AG04450 (cell line): ENCODE data around the gene FGD4. TPM values are rescaled to one million over a fixed set of nuclear protein-coding genes. Genes with fewer than 3 reads are reported as not detected.

Source experiments
- CTCF ChIA-PET: fragments of 300-600, 350-600 bp; formaldehyde crosslinking; extraction: SDS; loops from one replicate; lab custom pipeline; 2022; ENCODE audit warnings: antibody characterized with exemption, inconsistent platforms; lab: Charles Lee
- POLR2A ChIA-PET: fragments of 350-600 bp; formaldehyde crosslinking; extraction: SDS; loops from one replicate; lab custom pipeline; 2021; ENCODE audit warnings: antibody characterized with exemption, inconsistent platforms; lab: Yijun Ruan, JAX
- DNase-seq: peaks from one replicate; pipeline ENCODE4 v3.0.0-alpha.2; 2011; ENCODE audit warnings: low read depth, low spot score
- H3K27ac ChIP-seq: one replicate; pipeline ENCODE4 v1.5.1; 2012; ENCODE audit warnings: low read depth, low read length, control low read depth
- H3K27me3 ChIP-seq: one replicate; pipeline ENCODE4 v1.6.0; 2012; ENCODE audit warnings: low read length; ENCODE audit not compliant: control insufficient read depth, insufficient read depth
- H3K4me3 ChIP-seq: 2 replicates; pipeline ENCODE4 v1.5.1; 2011; ENCODE audit warnings: mild to moderate bottlenecking, low read depth, low read length, control low read depth
- H3K9me3 ChIP-seq: 2 replicates; pipeline ENCODE4 v1.5.1; 2012; ENCODE audit warnings: low read length; ENCODE audit not compliant: control insufficient read depth, insufficient read depth
- polyA plus RNA-seq: library from polyadenylated mRNA; depleted of rRNA; stranded (reverse); fragments of >200 nt; gene quantifications from 2 replicates; pipeline ENCODE4 v1.2.3, GENCODE V29; 2011
- TF ChIP-seq, protein P1 (sequence below): IDR thresholded peaks from 2 replicates; pipeline ENCODE4 v1.5.1; 2011; ENCODE audit warnings: low read depth, low read length, control low read depth, inconsistent platforms

Gene FGD4
- polyA plus RNA-seq, 1 experiment: 5.1 TPM

DNA sequence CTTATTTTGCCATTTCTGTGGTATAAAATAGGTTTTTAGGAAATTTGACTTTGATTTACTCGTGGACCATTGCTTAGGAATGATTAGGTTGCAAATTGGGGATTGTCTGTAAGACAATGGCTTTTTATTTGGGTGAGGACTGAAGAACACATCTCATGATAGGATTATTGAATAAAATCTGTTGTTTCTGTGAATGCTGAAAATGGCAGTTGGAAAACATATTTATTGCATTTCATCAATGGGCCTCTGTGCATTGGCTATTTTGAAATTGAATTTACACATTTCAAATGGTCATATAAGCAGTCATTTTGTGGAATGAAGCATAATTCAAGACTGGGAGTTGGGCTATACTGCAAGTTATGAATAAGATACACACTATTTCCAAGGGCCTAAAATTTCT lies 46.0 kb downstream of the FGD4 start:
- no peak for DNase-seq
- no peaks in the 10 kb centered on the region for H3K9me3 ChIP-seq
- ChIA-PET CTCF (no interaction called here), POLR2A (no interaction called here)
- no peak overlapping the region for H3K4me3 ChIP-seq
- TF ChIP-seq, protein P1, sequence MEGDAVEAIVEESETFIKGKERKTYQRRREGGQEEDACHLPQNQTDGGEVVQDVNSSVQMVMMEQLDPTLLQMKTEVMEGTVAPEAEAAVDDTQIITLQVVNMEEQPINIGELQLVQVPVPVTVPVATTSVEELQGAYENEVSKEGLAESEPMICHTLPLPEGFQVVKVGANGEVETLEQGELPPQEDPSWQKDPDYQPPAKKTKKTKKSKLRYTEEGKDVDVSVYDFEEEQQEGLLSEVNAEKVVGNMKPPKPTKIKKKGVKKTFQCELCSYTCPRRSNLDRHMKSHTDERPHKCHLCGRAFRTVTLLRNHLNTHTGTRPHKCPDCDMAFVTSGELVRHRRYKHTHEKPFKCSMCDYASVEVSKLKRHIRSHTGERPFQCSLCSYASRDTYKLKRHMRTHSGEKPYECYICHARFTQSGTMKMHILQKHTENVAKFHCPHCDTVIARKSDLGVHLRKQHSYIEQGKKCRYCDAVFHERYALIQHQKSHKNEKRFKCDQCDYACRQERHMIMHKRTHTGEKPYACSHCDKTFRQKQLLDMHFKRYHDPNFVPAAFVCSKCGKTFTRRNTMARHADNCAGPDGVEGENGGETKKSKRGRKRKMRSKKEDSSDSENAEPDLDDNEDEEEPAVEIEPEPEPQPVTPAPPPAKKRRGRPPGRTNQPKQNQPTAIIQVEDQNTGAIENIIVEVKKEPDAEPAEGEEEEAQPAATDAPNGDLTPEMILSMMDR: no peak
- H3K27me3 ChIP-seq: no peaks in the 10 kb centered on the region
- no peak overlapping the region for H3K27ac ChIP-seq

DNA sequence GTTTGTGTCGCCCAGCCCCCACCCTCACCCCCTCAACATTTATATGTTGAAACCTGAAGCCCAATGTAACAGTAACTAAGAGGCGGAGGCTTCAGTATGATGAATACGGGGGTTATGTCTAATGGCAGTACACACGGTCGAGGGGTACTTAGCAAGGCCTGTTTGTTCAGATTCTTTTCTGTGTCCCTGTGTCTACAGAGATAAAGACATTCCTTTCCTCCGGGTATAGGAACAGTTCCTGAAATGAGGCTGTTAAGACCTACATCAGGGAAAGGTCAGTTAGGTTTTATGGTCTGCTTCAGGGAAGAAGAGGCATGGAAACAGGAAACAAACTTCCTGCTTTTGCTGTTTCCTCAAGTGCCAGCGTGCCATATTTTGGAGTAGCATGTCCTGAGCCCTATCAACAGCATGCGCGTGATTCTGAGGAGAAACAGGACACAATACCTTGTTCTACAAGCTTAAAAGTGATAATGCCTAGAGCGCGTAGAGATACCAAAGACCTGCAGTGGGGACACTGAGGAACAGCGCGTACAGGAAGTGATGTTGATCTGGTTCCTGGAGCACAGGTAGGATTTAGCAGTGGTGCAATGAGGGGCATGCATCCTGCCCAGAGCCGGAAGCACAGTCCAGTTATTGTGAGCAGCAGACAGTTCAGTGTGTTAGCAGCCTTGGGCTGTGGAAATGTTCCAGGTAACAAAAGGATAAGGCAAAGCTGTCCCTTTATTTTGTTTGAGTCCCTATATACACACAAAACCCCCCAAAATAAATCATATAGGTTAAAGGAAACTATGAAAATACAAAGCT lies 47.2 kb downstream of the FGD4 start:
- no peaks in the 10 kb centered on the region for H3K9me3 ChIP-seq
- POLR2A ChIA-PET: no interaction called here
- H3K27ac ChIP-seq: no peak overlapping the region
- H3K27me3 ChIP-seq: no peaks in the 10 kb centered on the region
- H3K4me3 ChIP-seq: no peak overlapping the region
- CTCF ChIA-PET: no interaction called here
- DNase-seq: no peak
- TF ChIP-seq, protein P1: no peak

DNA sequence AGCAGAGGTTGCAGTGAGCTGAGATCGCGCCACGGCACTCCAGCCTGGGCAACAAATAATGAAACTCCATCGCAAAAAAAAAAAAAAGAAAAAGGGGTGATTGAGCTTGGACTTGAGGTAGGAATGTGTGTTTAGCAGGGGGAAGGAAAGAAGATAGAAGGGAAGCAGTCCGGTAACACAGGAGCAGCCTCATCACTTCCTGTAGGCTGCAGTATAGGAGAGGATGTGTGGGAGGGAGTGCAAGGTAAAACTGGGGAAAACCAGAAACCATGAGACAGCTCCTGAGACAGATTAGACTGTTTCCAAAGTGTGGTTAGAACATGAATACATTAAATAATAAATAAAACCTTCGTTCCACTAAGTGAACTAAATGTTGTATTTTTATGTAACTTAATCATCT lies 49.2 kb downstream of the FGD4 start:
- ChIA-PET CTCF (interaction anchor here (0.6 to 1.1 kb wide), 3 partner anchors 72 to 224 kb away, joined by 3 to 4 read pairs (median 3); no protein-coding TSS in a partner anchor), POLR2A (no interaction called here)
- Histone ChIP-seq H3K4me3 (no peak overlapping the region), H3K27me3 (no peaks in the 10 kb centered on the region), H3K9me3 (no peaks in the 10 kb centered on the region), H3K27ac (no peak overlapping the region)
- DNase-seq: no peak
- TF ChIP-seq, protein P1: 0 out of 2 replicates have a peak, but pooled peaks have one; percentile 7

DNA sequence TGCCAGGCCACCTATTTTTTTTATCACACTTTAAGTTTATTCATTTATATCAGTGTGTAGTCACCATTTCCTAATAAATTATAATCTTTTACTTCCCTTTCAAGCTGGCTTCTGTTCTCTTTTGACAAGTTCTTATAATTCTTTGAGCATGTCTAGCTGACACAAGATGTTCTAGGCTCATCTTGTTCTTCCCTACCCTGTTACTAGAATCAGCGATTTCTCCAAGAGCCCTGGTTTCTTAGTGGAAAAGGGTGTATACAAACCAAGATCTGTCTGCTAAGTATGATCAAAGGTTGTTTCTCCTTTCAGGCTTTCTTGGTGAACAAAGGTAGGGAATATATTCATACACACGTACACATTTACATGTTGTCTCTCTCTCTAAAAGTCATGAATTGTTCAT lies 51.0 kb downstream of the FGD4 start:
- Histone ChIP-seq H3K27ac (no peak overlapping the region), H3K9me3 (no peaks in the 10 kb centered on the region), H3K27me3 (no peaks in the 10 kb centered on the region), H3K4me3 (no peak overlapping the region)
- ChIA-PET POLR2A (no interaction called here), CTCF (no interaction called here)
- no peak for DNase-seq
- TF ChIP-seq, protein P1: no peak

DNA sequence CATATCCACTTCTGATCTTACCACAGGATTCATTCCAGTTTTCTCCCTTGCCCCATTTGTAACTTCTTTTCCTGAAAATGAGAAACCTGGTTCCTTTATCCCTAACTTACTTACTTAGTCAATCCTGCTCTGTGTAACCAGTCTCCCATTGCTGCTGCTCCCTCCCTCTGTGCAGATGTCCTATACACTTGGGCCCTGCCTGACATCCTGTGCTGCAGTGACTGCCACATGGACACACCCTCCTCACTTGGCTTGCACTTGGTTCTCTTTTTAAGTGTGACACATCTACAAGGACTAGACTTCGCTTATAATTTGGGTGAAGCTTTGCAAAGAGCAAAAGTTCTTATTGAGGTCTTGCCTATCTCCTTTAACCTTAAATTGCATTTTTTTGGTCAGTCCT lies 51.4 kb downstream of the FGD4 start:
- DNase-seq: no peak
- TF ChIP-seq, protein P1: no peak
- CTCF ChIA-PET: interaction anchor here (1.1 kb wide), 1 partner anchor 798 kb away, joined by 3 read pairs; no protein-coding TSS in a partner anchor
- H3K27me3 ChIP-seq: no peaks in the 10 kb centered on the region
- POLR2A ChIA-PET: no interaction called here
- H3K27ac ChIP-seq: no peak overlapping the region
- H3K9me3 ChIP-seq: no peaks in the 10 kb centered on the region
- no peak overlapping the region for H3K4me3 ChIP-seq
